HEK293T (cell line): Measurements from ENCODE around the gene C16orf78.

Experiments used
- CTCF ChIA-PET: fragments of 350-600 bp; formaldehyde crosslinking; extraction: SDS; loops from one replicate; lab custom pipeline; 2021; ENCODE audit warnings: antibody characterized with exemption, inconsistent platforms; lab: Yijun Ruan, JAX
- POLR2A ChIA-PET: fragments of 350-600 bp; formaldehyde crosslinking; extraction: SDS; loops from one replicate; lab custom pipeline; 2020; ENCODE audit warnings: antibody characterized with exemption, inconsistent platforms; lab: Yijun Ruan, JAX
- DNase-seq: peaks from one replicate; pipeline ENCODE4 v3.0.0; 2012; ENCODE audit warnings: mixed read lengths; ENCODE audit errors: extremely low spot score
- ARNT ChIP-seq: fragments of 450-650 bp; IDR thresholded peaks from 2 replicates; pipeline ENCODE4 v1.6.1; 2017; ENCODE audit warnings: mild to moderate bottlenecking
- BHLHE40 ChIP-seq: fragments of 450-650 bp; IDR thresholded peaks from 2 replicates; pipeline ENCODE4 v1.6.1; 2016; ENCODE audit warnings: mild to moderate bottlenecking, moderate library complexity, borderline replicate concordance
- CTBP1 ChIP-seq: fragments of 450-650 bp; IDR thresholded peaks from 2 replicates; pipeline ENCODE4 v1.6.1; 2016; ENCODE audit warnings: borderline replicate concordance
- ELF4 ChIP-seq: fragments of 450-650 bp; IDR thresholded peaks from 2 replicates; pipeline ENCODE4 v1.6.1; 2017; ENCODE audit warnings: antibody characterized with exemption
- FOXA1 ChIP-seq: fragments of 450-650 bp; IDR thresholded peaks from 2 replicates; pipeline ENCODE4 v1.6.1; 2016; ENCODE audit warnings: mild to moderate bottlenecking
- FOXK2 ChIP-seq: fragments of 450-650 bp; IDR thresholded peaks from 2 replicates; pipeline ENCODE4 v1.6.1; 2016; ENCODE audit warnings: mild to moderate bottlenecking
- FOXM1 ChIP-seq: fragments of 450-650 bp; IDR thresholded peaks from 2 replicates; pipeline ENCODE4 v1.6.1; 2017; ENCODE audit warnings: mild to moderate bottlenecking, borderline replicate concordance
- HDGF ChIP-seq: fragments of 450-650 bp; IDR thresholded peaks from 2 replicates; pipeline ENCODE4 v1.6.1; 2017; ENCODE audit warnings: antibody characterized with exemption, borderline replicate concordance
- L3MBTL2 ChIP-seq: fragments of 450-650 bp; conservative IDR thresholded peaks from 2 replicates; pipeline ENCODE4 v1.6.1; 2016; ENCODE audit warnings: mild to moderate bottlenecking
- LEF1 ChIP-seq: fragments of 450-650 bp; IDR thresholded peaks from 2 replicates; pipeline ENCODE4 v1.6.1; 2017; ENCODE audit warnings: mild to moderate bottlenecking, borderline replicate concordance
- NFRKB ChIP-seq: fragments of 450-650 bp; IDR thresholded peaks from 2 replicates; pipeline ENCODE4 v1.6.1; 2016; ENCODE audit warnings: mild to moderate bottlenecking, moderate library complexity
- PKNOX1 ChIP-seq: fragments of 450-650 bp; IDR thresholded peaks from 2 replicates; pipeline ENCODE4 v1.6.1; 2016
- SP1 ChIP-seq: fragments of 450-650 bp; IDR thresholded peaks from 2 replicates; pipeline ENCODE4 v1.6.1; 2017
- SUZ12 ChIP-seq: fragments of 450-650 bp; IDR thresholded peaks from 2 replicates; pipeline ENCODE4 v1.6.1; 2016; ENCODE audit warnings: mild to moderate bottlenecking
- TARDBP ChIP-seq: fragments of 450-650 bp; IDR thresholded peaks from 2 replicates; pipeline ENCODE4 v1.6.1; 2016
- ZNF384 ChIP-seq: fragments of 450-650 bp; IDR thresholded peaks from 2 replicates; pipeline ENCODE4 v1.6.1; 2016

Gene C16orf78

DNA sequence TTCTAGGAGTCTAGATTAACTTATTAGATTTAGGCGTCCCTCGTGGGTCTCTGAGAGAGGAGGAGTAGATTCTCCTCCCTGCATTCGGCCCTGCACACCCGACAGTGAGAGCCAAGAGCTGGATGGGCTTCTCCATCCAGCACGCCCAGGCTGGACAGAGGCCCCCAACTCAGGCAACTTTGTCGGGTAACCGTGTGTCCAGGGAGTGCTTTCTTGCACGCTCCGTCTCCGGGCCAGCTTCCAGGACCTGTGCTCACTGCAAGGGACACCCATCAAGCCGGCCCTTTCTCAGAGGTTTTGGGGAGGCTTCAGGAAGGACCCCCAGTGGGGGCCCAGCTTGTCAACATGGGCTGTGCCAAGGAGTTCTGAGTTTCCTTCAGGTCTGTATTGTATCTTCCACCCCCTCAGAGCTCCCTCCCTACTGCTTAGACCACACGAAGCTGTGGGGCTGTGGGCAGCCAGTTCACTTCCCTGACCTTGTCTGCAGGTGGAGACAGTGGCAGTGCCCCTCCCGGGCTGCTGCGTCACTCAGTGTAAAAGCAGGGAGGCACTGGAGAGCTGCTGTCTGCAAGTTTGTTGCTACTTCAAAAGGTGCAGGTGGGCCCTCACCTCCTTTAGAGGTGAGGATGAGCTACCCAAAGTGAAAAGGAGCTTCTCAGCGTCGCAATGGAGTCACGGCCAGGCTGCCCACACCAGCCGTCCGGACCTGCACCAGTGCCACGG, 24.0 kb upstream of the C16orf78 start:
- no peak for DNase-seq
- POLR2A ChIA-PET = no interaction called here
- CTCF ChIA-PET = interaction anchor here (0.8 to 1.6 kb wide), 3 partner anchors 17 to 663 kb away, joined by 3 to 8 read pairs (median 7); no protein-coding TSS in a partner anchor
- TF ChIP-seq L3MBTL2 (no peak), ARNT (no peak), SUZ12 (no peak), ZNF384 (no peak), CTBP1 (no peak), FOXM1 (no peak), TARDBP (no peak), NFRKB (no peak), ELF4 (no peak), FOXA1 (no peak), PKNOX1 (no peak), LEF1 (no peak)

DNA sequence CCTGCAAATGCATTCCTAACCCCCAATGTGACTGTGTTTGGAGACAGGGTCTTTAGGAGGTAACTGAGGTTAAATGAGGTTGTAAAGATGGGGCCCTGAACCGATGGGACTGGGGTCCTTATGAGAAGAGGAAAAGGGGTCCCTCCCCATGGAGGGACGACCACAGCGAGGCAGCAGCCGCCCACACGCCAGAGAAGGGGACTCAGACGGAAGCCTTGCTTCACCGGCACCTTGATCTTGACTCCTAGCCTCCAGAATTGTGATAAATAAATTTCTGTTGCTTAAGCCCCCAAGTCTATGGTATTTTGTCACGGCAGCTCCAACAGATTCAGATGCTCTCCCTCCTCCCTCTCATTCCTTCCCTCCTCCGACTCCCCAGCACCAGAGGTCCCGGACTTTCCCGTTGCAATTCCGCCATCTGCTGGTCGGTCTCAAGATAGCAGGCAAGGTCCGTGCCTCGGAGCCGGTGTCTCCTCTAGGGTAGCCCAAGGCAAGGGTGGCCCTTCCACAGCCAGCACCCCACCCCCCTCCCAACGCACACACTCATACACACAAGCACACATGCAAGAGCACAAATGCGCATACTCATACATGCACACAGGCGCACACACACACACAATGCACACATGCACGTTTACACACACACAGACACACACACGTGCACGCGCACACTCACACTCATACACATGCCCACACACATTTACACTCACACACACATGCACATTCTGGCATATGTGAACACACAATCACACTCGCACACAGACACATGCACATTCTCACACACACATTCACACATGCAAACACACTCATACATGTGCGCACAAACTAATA, 23.1 kb upstream of the C16orf78 start:
- ChIA-PET POLR2A (no interaction called here), CTCF (interaction anchor here (1.5 kb wide), 1 partner anchor 664 kb away, joined by 8 read pairs; no protein-coding TSS in a partner anchor)
- TF ChIP-seq ARNT (no peak), ELF4 (no peak), SUZ12 (no peak), CTBP1 (no peak), PKNOX1 (no peak), LEF1 (no peak), L3MBTL2 (no peak), FOXA1 (no peak), SP1 (no peak), TARDBP (no peak), BHLHE40 (no peak), FOXK2 (no peak), ZNF384 (no peak), NFRKB (no peak)
- peak; percentile 74 for DNase-seq

DNA sequence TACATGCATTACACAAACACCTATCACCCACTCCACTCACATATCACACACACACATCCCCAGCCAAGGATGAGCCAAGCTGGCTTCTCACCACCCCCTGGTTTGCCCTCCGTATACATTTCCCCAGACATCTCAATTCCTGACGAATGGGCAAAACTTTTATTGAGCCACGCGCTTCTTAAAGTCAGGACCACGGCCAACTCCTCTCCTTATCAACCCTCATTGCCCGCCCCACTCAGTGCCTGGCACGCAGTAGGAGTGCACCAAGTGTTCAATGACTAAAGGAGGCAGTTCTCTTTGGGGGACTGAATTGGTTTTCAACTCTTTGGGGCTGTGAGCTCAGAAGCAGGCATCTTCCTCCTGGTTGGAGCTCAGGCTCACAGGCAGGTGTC, 22.5 kb upstream of the C16orf78 start:
- POLR2A ChIA-PET = no interaction called here
- CTCF ChIA-PET = no interaction called here
- no peak for DNase-seq
- no peak for TF ChIP-seq CTBP1
- TF ChIP-seq FOXK2 = no peak
- no peak for TF ChIP-seq HDGF
- TF ChIP-seq PKNOX1 = no peak
- no peak for TF ChIP-seq LEF1
- no peak for TF ChIP-seq SP1
- no peak for TF ChIP-seq SUZ12
- TF ChIP-seq ELF4 = no peak
- TF ChIP-seq TARDBP = no peak
- no peak for TF ChIP-seq FOXA1

DNA sequence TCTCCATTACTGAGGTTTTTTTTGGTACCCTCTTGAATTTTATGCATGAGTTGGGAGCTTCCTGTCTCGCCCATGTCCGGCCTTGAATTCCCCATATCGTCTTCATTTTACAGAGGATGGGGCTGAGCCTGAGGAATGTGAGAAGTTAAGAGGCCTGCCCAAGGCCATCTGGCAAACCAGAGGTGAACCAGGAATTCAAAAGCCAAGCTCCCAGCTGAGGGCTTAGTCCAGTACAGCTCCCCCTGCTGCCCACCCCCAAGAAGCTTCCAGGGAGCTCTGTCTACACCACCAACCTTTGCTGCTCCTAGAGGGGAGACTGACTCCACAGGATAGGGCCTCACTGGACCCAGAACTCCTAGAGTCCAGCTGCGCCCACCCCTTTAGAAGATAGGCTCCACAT, 20.7 kb upstream of the C16orf78 start:
- TF ChIP-seq CTBP1 (no peak), PKNOX1 (no peak), FOXM1 (no peak), BHLHE40 (no peak), SUZ12 (no peak), ARNT (no peak), NFRKB (no peak), TARDBP (no peak), ZNF384 (no peak), SP1 (no peak), HDGF (no peak), ELF4 (no peak), FOXK2 (no peak), L3MBTL2 (no peak), FOXA1 (no peak), LEF1 (no peak)
- DNase-seq = peak; percentile 39
- ChIA-PET CTCF (interaction anchor here (0.7 to 1.8 kb wide), 4 partner anchors 12 to 666 kb away, joined by 3 to 11 read pairs (median 4); no protein-coding TSS in a partner anchor), POLR2A (no interaction called here)

- ChIA-PET POLR2A (no interaction called here), CTCF (interaction anchor here (1.3 to 1.8 kb wide), 2 partner anchors 33 to 667 kb away, joined by 4 to 11 read pairs; no protein-coding TSS in a partner anchor)
- TF ChIP-seq SUZ12 = no peak
- TF ChIP-seq TARDBP = no peak
- TF ChIP-seq ELF4 = no peak
- no peak for TF ChIP-seq HDGF
- no peak for TF ChIP-seq BHLHE40
- no peak for TF ChIP-seq ZNF384
- TF ChIP-seq ARNT = no peak
- TF ChIP-seq FOXK2 = no peak
- no peak for TF ChIP-seq FOXA1
- TF ChIP-seq PKNOX1 = no peak
- TF ChIP-seq L3MBTL2 = no peak
- TF ChIP-seq NFRKB = no peak
- no peak for TF ChIP-seq FOXM1
- TF ChIP-seq LEF1 = no peak
- TF ChIP-seq SP1 = no peak
- no peak for TF ChIP-seq CTBP1
- DNase-seq = no peak
Measured at GRCh38 chr16:49353680-49354079, 19.9 kb upstream of the C16orf78 start.
